BLaER1 (cell line): ENCODE data around the gene FIG4.
"Not testable (repeated sequence)": the region's sequence is repeated elsewhere in the genome, so short reads cannot be mapped to it uniquely, and the experiment has no call there.

Source experiments
- H3K27ac ChIP-seq: shearing (Covaris generic); formaldehyde crosslinking; 2 replicates; pipeline ENCODE4 v1.8.1; 2022
- H3K27me3 ChIP-seq: shearing (Covaris generic); formaldehyde crosslinking; 2 replicates; pipeline ENCODE4 v1.8.1; 2022
- H3K36me3 ChIP-seq: shearing (Covaris generic); formaldehyde crosslinking; 2 replicates; pipeline ENCODE4 v1.8.1; 2022
- H3K4me1 ChIP-seq: shearing (Covaris generic); formaldehyde crosslinking; 2 replicates; pipeline ENCODE4 v1.8.1; 2022
- H3K4me2 ChIP-seq: shearing (Covaris generic); formaldehyde crosslinking; 2 replicates; pipeline ENCODE4 v1.8.1; 2022
- H3K4me3 ChIP-seq: shearing (Covaris generic); formaldehyde crosslinking; 2 replicates; pipeline ENCODE4 v1.8.1; 2022
- H3K9ac ChIP-seq: shearing (Covaris generic); formaldehyde crosslinking; 2 replicates; pipeline ENCODE4 v1.8.1; 2022
- H3K9me3 ChIP-seq: shearing (Covaris generic); formaldehyde crosslinking; 2 replicates; pipeline ENCODE4 v1.8.1; 2022
- H4K20me1 ChIP-seq: shearing (Covaris generic); formaldehyde crosslinking; 2 replicates; pipeline ENCODE4 v1.8.1; 2022
- Cebpa-rat ChIP-seq: shearing (Covaris generic); IDR thresholded peaks from 2 replicates; pipeline ENCODE4 v1.8.1; 2022

The FIG4 gene

GRCh38 chr6:109740787-109741186 is 49.7 kb downstream of the FIG4 start:
- Histone ChIP-seq H3K9ac (no peak overlapping the region), H3K27me3 (no peaks in the 10 kb centered on the region), H3K9me3 (no peaks in the 10 kb centered on the region), H3K36me3 (peaks cover 13% of the 10 kb centered on the region; the same call in 1 of the 2 replicates), H3K4me1 (no peaks in the 10 kb centered on the region), H3K27ac (no peak overlapping the region), H4K20me1 (no peaks in the 10 kb centered on the region), H3K4me2 (no peak overlapping the region), H3K4me3 (no peak overlapping the region)
- TF ChIP-seq Cebpa-rat, result no peak

GRCh38 chr6:109743739-109744138 is 52.6 kb downstream of the FIG4 start:
- no peaks in the 10 kb centered on the region for H3K4me1 ChIP-seq
- no peak for TF ChIP-seq Cebpa-rat
- no peak overlapping the region for H3K9ac ChIP-seq
- H3K27me3 ChIP-seq, result no peaks in the 10 kb centered on the region
- no peak overlapping the region for H3K27ac ChIP-seq
- no peaks in the 10 kb centered on the region for H4K20me1 ChIP-seq
- H3K36me3 ChIP-seq, result peaks cover 12% of the 10 kb centered on the region
- H3K4me2 ChIP-seq, result no peak overlapping the region
- H3K4me3 ChIP-seq, result no peak overlapping the region
- no peaks in the 10 kb centered on the region for H3K9me3 ChIP-seq

DNA sequence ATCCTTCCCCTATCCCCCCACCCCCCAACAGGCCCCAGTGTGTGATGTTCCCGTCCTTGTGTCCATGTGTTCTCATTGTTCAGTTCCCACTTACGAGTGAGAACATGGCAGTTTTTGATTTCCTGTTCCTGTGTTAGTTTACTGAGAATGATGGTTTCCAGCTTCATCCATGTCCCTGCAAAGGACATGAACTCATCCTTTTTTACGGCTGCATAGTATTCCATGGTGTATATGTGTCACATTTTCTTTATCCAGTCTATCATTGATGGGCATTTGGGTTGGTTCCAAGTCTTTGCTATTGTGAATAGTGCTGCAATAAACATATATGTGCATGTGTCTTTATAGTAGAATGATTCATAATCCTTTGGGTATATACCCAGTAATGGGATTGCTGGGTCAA is 53.7 kb downstream of the FIG4 start:
- H3K9me3 ChIP-seq, H3K4me3 ChIP-seq, H3K27ac ChIP-seq, H4K20me1 ChIP-seq, H3K4me1 ChIP-seq, H3K4me2 ChIP-seq, H3K27me3 ChIP-seq, H3K9ac ChIP-seq: not testable (repeated sequence)
- peaks cover 11% of the 10 kb centered on the region for H3K36me3 ChIP-seq

DNA sequence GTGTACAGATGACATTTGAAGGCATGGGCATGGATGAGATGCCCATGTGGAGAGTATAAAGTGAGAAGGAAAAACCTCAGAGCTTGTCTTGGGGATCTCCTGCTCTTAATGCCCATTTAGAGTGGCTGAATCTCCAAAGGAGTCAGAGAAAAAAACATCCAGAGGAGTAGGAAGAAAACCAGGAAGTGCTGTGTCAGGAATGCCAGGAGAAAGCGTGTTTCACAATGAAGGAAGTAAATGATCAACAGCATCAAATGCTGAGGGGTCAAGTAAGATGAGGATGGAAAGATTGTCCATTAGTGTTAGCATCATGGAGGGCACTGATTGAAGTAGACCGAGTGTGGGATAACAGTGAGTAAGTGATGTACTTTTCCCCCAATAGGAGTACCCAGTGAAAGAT is 56.1 kb downstream of the FIG4 start:
- H3K4me3 ChIP-seq, result no peak overlapping the region
- no peaks in the 10 kb centered on the region for H3K9me3 ChIP-seq
- H3K4me2 ChIP-seq, result no peak overlapping the region
- H3K27me3 ChIP-seq, result no peaks in the 10 kb centered on the region
- H3K36me3 ChIP-seq, result peaks cover 7% of the 10 kb centered on the region
- TF ChIP-seq Cebpa-rat, result no peak
- H3K4me1 ChIP-seq, result no peaks in the 10 kb centered on the region
- H4K20me1 ChIP-seq, result no peaks in the 10 kb centered on the region
- H3K27ac ChIP-seq, result no peak overlapping the region
- no peak overlapping the region for H3K9ac ChIP-seq

DNA sequence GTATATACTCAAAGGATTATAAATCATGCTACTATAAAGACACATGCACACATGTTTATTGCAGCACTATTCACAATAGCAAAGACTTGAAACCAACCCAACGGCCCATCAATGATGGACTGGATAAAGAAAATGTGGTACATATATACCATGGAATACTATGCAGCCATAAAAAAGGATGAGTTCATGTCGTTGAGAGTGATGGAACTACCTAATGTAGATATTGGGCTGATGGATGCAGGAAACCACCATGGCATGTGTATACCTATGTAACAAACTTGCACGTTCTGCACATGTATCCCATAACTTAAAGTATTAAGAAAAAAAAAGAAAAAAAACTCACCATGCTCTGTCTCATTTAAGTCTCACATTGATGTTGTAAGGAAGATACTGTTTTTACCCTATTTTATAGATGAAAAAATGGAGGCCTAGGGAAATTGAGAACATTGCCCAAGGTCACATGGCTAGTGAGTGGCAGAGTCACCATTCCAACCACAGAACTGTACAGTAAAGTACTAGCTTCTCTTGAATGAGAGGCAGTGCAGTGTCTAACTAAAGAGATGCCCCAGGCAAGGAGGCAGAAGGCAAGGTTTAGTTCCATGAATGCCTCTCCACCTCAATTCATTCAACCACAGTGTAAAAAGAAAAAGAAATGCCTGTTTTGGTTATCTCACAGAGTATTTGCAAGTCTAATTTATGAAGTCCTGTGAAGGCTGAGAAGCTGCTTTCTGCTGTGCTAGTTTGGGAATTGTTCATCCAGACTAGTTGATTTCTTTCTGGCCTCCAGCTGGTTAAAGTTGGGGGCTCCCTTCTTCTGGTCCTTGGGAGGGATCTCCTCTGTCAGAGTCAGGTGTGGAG is 68.2 kb downstream of the FIG4 start:
- no peak overlapping the region for H3K27ac ChIP-seq
- no peaks in the 10 kb centered on the region for H3K27me3 ChIP-seq
- H3K4me1 ChIP-seq, result no peaks in the 10 kb centered on the region
- H3K4me3 ChIP-seq, result no peak overlapping the region
- H3K9ac ChIP-seq, result no peak overlapping the region
- 0 out of 2 replicates have a peak, but pooled peaks cover 17% of the 10 kb centered on the region for H3K9me3 ChIP-seq
- H3K36me3 ChIP-seq, result peaks cover 6% of the 10 kb centered on the region; the same call in 1 of the 2 replicates
- H3K4me2 ChIP-seq, result no peak overlapping the region
- TF ChIP-seq Cebpa-rat, result no peak
- no peaks in the 10 kb centered on the region for H4K20me1 ChIP-seq

- TF ChIP-seq Cebpa-rat, result no peak
- H3K4me2 ChIP-seq, result no peak overlapping the region
Observed at GRCh38 chr6:109760208-109760607, 69.1 kb downstream of the FIG4 start.

GRCh38 chr6:109762166-109762565 is 71.1 kb downstream of the FIG4 start:
- H3K9me3 ChIP-seq, result 0 out of 2 replicates have a peak, but pooled peaks cover 17% of the 10 kb centered on the region
- peaks cover 5% of the 10 kb centered on the region for H3K36me3 ChIP-seq
- no peak overlapping the region for H3K4me3 ChIP-seq
- no peaks in the 10 kb centered on the region for H4K20me1 ChIP-seq
- no peaks in the 10 kb centered on the region for H3K27me3 ChIP-seq
- H3K4me1 ChIP-seq, result no peaks in the 10 kb centered on the region
- no peak for TF ChIP-seq Cebpa-rat
- no peak overlapping the region for H3K27ac ChIP-seq
- no peak overlapping the region for H3K4me2 ChIP-seq
- H3K9ac ChIP-seq, result no peak overlapping the region

More at GRCh38 chr6:109760208-109760607, 69.1 kb downstream of the FIG4 start:
- no peak overlapping the region for H3K4me3 ChIP-seq
- 0 out of 2 replicates have a peak, but pooled peaks cover 17% of the 10 kb centered on the region for H3K9me3 ChIP-seq
- no peak overlapping the region for H3K9ac ChIP-seq
- no peaks in the 10 kb centered on the region for H3K27me3 ChIP-seq
- H3K27ac ChIP-seq, result no peak overlapping the region
- H3K36me3 ChIP-seq, result peaks cover 6% of the 10 kb centered on the region; the same call in 1 of the 2 replicates
- H4K20me1 ChIP-seq, result no peaks in the 10 kb centered on the region
- H3K4me1 ChIP-seq, result no peaks in the 10 kb centered on the region

DNA sequence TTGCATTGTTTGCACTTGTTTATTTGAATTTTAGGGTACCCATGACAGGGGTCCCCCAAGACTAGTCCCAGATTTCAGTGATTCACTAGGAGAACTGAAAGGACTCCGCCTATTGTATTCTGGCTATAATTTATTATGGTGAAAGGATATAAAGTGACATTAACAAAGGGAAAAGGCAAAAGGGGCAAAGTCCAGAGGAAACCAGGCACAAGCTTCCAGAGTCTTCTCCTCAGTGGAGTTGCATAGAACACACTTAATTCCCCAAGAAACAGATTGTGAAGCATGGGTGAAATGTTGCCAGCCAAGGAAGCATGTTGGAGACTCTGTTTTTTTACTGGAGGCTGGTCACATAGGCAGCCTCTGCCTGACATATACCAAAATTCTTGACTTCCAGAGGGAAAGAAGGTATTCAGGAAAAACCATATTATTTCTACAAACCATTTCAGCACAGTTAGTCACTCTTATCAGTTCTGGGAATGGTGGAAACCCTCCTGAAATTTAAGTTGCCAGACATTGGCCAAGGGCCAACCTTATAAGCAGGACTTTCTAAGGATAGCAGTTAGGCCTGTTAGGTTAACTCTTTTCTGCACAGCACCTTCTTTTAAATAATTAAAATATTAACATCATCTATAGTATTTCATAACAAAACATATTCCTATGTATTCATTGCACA is 71.8 kb downstream of the FIG4 start:
- Histone ChIP-seq H3K27ac (no peak overlapping the region), H4K20me1 (no peaks in the 10 kb centered on the region), H3K36me3 (peaks cover 6% of the 10 kb centered on the region; the same call in 1 of the 2 replicates), H3K9me3 (0 out of 2 replicates have a peak, but pooled peaks cover 17% of the 10 kb centered on the region), H3K27me3 (no peaks in the 10 kb centered on the region), H3K4me2 (no peak overlapping the region), H3K4me1 (no peaks in the 10 kb centered on the region), H3K9ac (no peak overlapping the region), H3K4me3 (no peak overlapping the region)
- no peak for TF ChIP-seq Cebpa-rat

DNA sequence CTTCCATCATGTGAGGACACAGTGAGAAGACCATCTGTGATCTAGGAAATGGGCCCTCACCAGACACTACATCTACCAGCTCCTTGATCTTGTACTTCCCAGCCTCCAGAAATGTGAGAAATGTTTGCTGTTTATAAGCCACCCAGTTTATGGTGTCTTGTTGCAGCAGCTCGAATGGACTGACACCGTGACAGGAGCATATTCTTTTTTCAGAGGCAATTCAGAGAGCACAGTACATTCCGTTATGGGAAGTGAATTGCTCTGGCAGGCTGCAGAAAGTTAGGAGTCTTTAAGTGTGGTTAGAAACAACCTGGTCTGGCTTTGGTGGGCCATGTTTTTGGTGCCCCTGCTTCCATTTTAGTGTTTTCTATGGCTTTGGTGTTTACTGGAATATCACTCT is 75.1 kb downstream of the FIG4 start:
- Histone ChIP-seq H3K9ac (no peak overlapping the region), H3K4me2 (no peak overlapping the region), H3K4me1 (no peaks in the 10 kb centered on the region), H4K20me1 (no peaks in the 10 kb centered on the region), H3K9me3 (no peaks in the 10 kb centered on the region), H3K36me3 (peaks cover 15% of the 10 kb centered on the region; the same call in 1 of the 2 replicates), H3K27ac (no peak overlapping the region), H3K27me3 (no peaks in the 10 kb centered on the region), H3K4me3 (no peak overlapping the region)
- TF ChIP-seq Cebpa-rat, result no peak

- Histone ChIP-seq H4K20me1 (no peaks in the 10 kb centered on the region), H3K36me3 (peaks cover 15% of the 10 kb centered on the region; the same call in 1 of the 2 replicates), H3K4me1 (0 out of 2 replicates have a peak, but pooled peaks cover 6% of the 10 kb centered on the region), H3K9me3 (no peaks in the 10 kb centered on the region), H3K4me2 (no peak overlapping the region), H3K4me3 (no peak overlapping the region), H3K27ac (no peak overlapping the region), H3K9ac (no peak overlapping the region), H3K27me3 (no peaks in the 10 kb centered on the region)
- no peak for TF ChIP-seq Cebpa-rat
Observed at GRCh38 chr6:109767961-109768360, 76.9 kb downstream of the FIG4 start.
